ENCODE data around the gene MYPOP.

The MYPOP gene

GRCh38 chr19:45864629-45865082 lies 37.8 kb downstream of the MYPOP start:
- DNase-seq (ENCODE audit: low read depth in 2 of 3, low spot score in 2 of 3) = no peak

DNA sequence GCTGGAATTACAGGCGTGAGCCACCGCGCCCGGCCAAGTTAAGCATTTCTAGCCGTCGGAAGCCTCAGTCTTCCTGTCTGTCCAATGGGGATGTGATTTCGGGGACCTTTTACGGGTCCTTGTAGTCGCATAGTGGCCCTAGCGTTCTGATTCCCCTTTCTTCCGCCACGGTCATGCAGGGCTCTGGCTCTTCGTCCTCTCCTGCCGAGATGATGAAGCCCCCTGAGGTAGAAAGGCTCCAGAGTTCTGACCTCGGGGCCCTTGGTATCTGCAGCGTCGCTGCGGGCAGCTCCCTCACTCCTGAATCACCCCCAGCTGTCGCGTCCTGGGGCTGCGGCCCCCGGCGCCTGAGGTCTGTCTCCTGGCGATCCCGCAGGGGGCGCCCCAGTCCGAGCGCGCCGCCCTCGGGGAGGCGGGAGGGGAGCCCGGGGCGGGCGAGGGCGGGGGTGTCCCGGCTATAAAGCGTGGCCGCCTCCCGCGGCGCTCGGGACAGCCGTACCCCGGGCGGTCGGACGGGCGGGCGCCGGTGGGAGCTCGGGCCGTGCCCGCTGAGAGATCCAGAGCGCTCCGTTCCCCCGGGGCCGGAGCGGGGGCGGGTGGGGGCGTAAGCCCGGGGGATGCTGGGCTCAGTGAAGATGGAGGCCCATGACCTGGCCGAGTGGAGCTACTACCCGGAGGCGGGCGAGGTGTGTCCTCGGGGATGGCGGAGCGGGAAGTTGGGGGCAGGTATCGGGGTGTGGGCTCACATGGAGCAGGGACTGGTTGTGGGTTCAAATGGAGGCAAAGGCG lies 38.4 kb downstream of the MYPOP start, which contains the start of gene FOXA3:
TSS of gene FOXA3 (plus strand) at position 487 of the 789 bp plus-strand sequence. CDS start at position 618, 131 bp downstream.
- DNase-seq (ENCODE audit: low read depth in 2 of 3, low spot score in 2 of 3) = peak in 1 of 3 experiments; percentile 42

GRCh38 chr19:45863335-45863839 lies 39.0 kb downstream of the MYPOP start:
- no peak for DNase-seq (ENCODE audit: low read depth in 2 of 3, low spot score in 2 of 3)

GRCh38 chr19:45862564-45863334 lies 39.7 kb downstream of the MYPOP start, which contains the start of gene SYMPK:
Gene SYMPK, minus strand, starts transcription at chr19:45863147. Its CDS starts 8,652 bp downstream, at chr19:45854495.
- DNase-seq (ENCODE audit: low read depth in 2 of 3, low spot score in 2 of 3) = peak; percentile 90 to 98 (median 95)

GRCh38 chr19:45862271-45862563 lies 40.2 kb downstream of the MYPOP start:
- no peak for DNase-seq (ENCODE audit: low read depth in 2 of 3, low spot score in 2 of 3)

DNA sequence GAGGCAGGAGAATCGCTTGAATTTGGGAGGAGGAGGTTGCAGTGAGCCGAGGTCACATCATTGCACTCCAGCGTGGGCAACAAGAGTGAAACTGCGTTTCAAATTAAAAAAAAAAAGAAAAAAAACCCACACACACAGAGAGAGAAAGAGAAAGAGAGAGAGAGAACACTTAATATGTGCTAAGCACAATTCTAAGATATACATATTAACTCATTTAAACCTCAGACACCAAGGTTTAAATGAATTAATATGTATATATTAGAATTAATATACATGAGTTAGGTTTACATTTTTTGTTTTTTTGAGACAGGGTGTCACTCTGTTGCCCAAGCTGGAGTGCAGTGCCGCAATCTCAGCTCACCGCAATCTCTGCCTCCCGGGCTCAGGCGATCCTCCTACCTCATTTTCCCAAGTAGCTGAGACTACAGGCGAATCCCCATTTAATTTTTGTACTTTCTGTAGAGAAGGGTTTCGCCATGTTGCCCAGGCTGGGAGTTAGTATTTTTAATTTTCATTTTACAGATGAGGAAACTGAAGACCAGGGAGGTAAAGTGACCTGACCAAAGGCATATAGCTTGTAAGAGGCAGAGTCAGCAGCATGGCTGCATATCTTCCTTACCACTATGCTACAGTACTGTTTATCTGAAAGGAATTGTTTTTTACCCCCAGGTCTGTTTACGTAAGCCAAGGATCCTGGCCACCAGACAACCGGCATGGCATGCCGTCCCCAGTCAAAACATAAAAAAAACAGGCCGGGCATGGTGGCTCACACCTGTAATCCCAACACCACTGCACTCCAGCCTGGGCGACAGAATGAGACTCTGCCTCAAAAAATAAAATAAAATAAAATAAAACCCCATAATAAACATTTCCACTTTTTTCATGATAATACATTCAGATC lies 41.8 kb downstream of the MYPOP start:
- no peak for DNase-seq (ENCODE audit: low read depth in 2 of 3, low spot score in 2 of 3)

DNA sequence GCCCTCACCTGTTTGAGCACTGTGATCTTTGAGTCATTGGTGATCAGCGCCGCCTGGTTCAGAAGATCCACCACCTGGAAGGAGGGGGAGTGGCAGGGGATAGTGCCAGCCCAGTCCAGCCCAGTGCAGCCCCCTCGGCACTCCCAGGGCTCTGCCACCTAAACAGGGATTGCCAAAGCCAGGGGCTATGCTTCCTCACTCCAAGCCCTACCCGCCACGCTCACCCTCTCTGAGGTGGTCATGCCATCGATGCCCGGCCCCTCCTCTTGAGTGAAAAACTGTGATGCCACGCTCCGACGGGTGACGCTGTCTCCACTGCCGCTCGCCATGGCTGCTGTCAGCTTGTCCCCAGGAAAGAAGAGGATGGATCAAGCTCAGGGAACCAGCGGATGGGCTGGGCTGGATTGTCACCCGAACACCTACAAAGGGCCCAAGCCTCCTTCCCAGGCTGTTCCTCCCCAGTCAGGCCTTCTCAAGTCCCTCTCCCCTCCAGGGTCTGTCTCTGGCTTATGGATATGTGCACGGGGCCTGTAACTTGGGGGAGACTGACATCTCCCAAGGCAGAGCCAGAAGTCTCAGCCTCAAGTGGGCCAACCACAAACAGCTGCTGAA lies 48.1 kb downstream of the MYPOP start:
- no peak for DNase-seq (ENCODE audit: low read depth in 2 of 3, low spot score in 2 of 3)

DNA sequence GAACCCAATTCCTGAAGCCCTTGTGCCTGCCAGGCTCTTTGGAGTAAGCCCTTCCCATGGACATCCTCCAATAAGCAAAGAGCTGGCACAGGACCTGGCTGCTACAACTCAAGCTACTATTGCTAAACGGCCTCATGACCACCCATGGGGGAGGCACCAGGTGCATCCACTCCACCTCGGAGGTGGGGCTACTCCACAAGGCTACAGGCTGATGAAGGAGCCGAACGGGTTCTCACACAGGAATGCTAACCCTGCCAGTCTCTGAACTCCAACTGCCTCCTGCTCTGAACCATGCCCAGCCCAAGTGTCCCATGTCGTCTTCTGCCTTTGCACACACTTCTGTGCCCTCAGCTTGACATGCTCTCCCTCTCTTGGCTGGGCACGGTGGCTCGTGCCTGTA lies 49.4 kb downstream of the MYPOP start:
- no peak for DNase-seq (ENCODE audit: low read depth in 2 of 3, low spot score in 2 of 3)

GRCh38 chr19:45852145-45852750 lies 50.2 kb downstream of the MYPOP start:
- no peak for DNase-seq (ENCODE audit: low read depth in 2 of 3, low spot score in 2 of 3)

- no peak for DNase-seq (ENCODE audit: low read depth in 2 of 3, low spot score in 2 of 3)
These were observed 53.5 kb downstream of the MYPOP start for GRCh38 chr19:45848922-45849321.

DNA sequence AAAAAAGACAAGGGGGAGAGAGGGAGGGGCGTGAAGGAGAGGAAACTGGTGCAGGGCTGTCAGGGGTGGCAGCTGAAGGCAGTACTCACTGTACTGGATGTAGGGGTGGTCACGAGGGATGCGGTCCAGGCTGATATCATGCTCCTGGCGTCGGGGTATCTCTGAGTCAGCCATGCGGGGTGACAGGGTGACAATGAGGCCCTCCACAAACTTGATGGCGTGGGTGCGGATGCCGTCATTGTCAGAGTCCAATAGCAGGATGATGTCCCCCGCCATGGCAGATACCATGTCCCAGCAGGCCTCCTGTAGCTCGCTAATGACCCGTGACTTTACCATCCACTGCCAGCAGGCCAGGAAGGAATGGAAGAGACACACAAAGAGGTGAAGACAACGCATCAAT lies 54.8 kb downstream of the MYPOP start:
- DNase-seq (ENCODE audit: low read depth in 2 of 3, low spot score in 2 of 3) = no peak

DNA sequence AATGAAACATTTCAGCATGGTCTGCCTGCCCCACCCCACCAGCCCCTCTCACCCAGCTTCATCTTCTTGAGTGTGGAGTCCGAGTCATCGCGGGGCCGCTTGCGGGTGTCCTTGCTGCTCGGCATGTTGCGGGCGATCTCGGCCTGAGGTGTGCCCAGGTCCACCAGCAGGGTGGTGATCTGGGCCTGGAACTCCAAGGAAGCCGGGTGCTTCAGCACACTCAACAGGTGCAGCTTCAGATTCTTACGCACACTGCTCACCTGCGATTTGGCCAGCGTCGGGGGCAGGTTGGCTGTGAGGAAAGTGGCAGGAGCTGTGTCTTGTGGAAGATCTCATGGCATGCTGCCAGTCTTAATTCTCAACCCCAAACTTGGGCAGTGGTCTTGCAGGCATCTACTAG lies 60.2 kb downstream of the MYPOP start:
- DNase-seq (ENCODE audit: low read depth in 2 of 3, low spot score in 2 of 3) = no peak
